Measurements from ENCODE around the gene POPDC2. TPM values are rescaled to one million over a fixed set of nuclear protein-coding genes. Genes with fewer than 3 reads are reported as not detected.

The POPDC2 gene
- total RNA-seq, 1 experiment from 2014 or later: 0.37 TPM

- H3K18ac ChIP-seq (ENCODE audit: insufficient read length, low read depth, low read length): no peak overlapping the region
- H3K9me3 Mint-ChIP-seq: no peaks in the 10 kb centered on the region; a peak in 1 of 5 replicates
- H2AK5ac ChIP-seq (ENCODE audit: insufficient read length, low read length): no peak overlapping the region
- H2AFZ ChIP-seq (ENCODE audit: low read length): no peak overlapping the region
- no peak overlapping the region for H3K4ac ChIP-seq (ENCODE audit: low read depth, low read length)
- no peaks in the 10 kb centered on the region for H3K79me2 ChIP-seq (ENCODE audit: insufficient read depth, low read length)
- H3K4me1 ChIP-seq (ENCODE audit: insufficient read depth, low read length): no peaks in the 10 kb centered on the region
- no peaks in the 10 kb centered on the region for H3K36me3 Mint-ChIP-seq (ENCODE audit: insufficient read depth in 1 of 3, low read depth in 3 of 3)
- H3K23ac ChIP-seq (ENCODE audit: insufficient read length, low read depth, low read length): no peak overlapping the region
- no peak overlapping the region for H2BK120ac ChIP-seq (ENCODE audit: low read depth, low read length, poor library complexity, severe bottlenecking)
- H3K27ac Mint-ChIP-seq: peak overlapping the region in 1 of 3 experiments; percentile 39; a peak in 1 of 7 replicates
- peaks cover 20 to 27% of the 10 kb centered on the region in 2 experiments for H3K4me1 Mint-ChIP-seq
- TF ChIP-seq, protein P1, sequence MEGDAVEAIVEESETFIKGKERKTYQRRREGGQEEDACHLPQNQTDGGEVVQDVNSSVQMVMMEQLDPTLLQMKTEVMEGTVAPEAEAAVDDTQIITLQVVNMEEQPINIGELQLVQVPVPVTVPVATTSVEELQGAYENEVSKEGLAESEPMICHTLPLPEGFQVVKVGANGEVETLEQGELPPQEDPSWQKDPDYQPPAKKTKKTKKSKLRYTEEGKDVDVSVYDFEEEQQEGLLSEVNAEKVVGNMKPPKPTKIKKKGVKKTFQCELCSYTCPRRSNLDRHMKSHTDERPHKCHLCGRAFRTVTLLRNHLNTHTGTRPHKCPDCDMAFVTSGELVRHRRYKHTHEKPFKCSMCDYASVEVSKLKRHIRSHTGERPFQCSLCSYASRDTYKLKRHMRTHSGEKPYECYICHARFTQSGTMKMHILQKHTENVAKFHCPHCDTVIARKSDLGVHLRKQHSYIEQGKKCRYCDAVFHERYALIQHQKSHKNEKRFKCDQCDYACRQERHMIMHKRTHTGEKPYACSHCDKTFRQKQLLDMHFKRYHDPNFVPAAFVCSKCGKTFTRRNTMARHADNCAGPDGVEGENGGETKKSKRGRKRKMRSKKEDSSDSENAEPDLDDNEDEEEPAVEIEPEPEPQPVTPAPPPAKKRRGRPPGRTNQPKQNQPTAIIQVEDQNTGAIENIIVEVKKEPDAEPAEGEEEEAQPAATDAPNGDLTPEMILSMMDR (conservative IDR thresholded peaks at IDR 0.05): no peak
- H3K4me3 Mint-ChIP-seq: no peak overlapping the region
- H4K5ac ChIP-seq (ENCODE audit: insufficient read length, low read depth, low read length): no peak overlapping the region
- H3K9me3 ChIP-seq (ENCODE audit: control insufficient read depth, low read depth, low read length): no peaks in the 10 kb centered on the region
- H2BK5ac ChIP-seq (ENCODE audit: insufficient read length, low read length): no peak overlapping the region
- H3K14ac ChIP-seq (ENCODE audit: insufficient read depth, low read length): no peak overlapping the region
- no peak overlapping the region for H3K9ac ChIP-seq (ENCODE audit: extremely low read depth, insufficient read length, low read length)
- H3K27ac ChIP-seq (ENCODE audit: insufficient read length, low read depth, low read length): no peak overlapping the region
- H4K91ac ChIP-seq (ENCODE audit: insufficient read length, low read depth, low read length): no peak overlapping the region
- H4K20me1 ChIP-seq (ENCODE audit: control insufficient read depth, insufficient read depth, insufficient read length): no peaks in the 10 kb centered on the region
- H3K27me3 Mint-ChIP-seq (ENCODE audit: low read depth): peaks cover 4% of the 10 kb centered on the region
- no peak overlapping the region for H2BK12ac ChIP-seq (ENCODE audit: insufficient read length, low read depth, low read length)
- no peak overlapping the region for H2BK15ac ChIP-seq (ENCODE audit: low read depth, low read length)
- no peak for DNase-seq
- no peak overlapping the region for H3T11ph ChIP-seq (ENCODE audit: low read length)
- WGBS (ENCODE audit: extremely low coverage, insufficient read length, low lambda C conversion rate): no CpG with 5 or more reads among the region's 8 CpGs
- H4K8ac ChIP-seq (replicated peaks; ENCODE audit: insufficient read length, low read depth, low read length): no peak overlapping the region
- H3K23me2 ChIP-seq (ENCODE audit: insufficient read length, low read depth, low read length, poor library complexity, severe bottlenecking): no peaks in the 10 kb centered on the region
- no peak overlapping the region for H2BK20ac ChIP-seq (ENCODE audit: low read depth, low read length, poor library complexity, severe bottlenecking)
- H3K79me1 ChIP-seq (ENCODE audit: insufficient read depth, low read depth, low read length, poor library complexity, severe bottlenecking): no peaks in the 10 kb centered on the region
- no peaks in the 10 kb centered on the region for H3K27me3 ChIP-seq (ENCODE audit: insufficient read depth, low read length)
- H3K56ac ChIP-seq (ENCODE audit: insufficient read length, low read depth, low read length): no peak overlapping the region
- no peak overlapping the region for H3K4me2 ChIP-seq (ENCODE audit: insufficient read depth, insufficient read length, low read length)
Measured at GRCh38 chr3:119627461-119627860, 32.9 kb downstream of the POPDC2 start.
